HCT116 (cell line): Measurements from ENCODE around the gene NAXE. TPM values are rescaled to one million over a fixed set of nuclear protein-coding genes. Genes with fewer than 3 reads are reported as not detected.

Experiments used
- ATAC-seq: fragments of 200-7000 bp; cut with Tn5 transposase; 2 replicates; pipeline ENCODE4 v1.9.1; 2020; ENCODE audit warnings: mild to moderate bottlenecking, moderate library complexity
- BruUV-seq: library from RNA; stranded (reverse); fragments of 400-500 nt; replicated peaks from 2 replicates; lab custom pipeline; 2021; lab: Mats Ljungman, UMichigan
- CTCF ChIA-PET: fragments of 300-600 bp; sonication (Branson Sonifier 250); formaldehyde crosslinking; loops from one replicate; lab custom pipeline; 2021; ENCODE audit warnings: antibody characterized with exemption; lab: Charles Lee
- POLR2A ChIA-PET: fragments of 300-600, 350-600 bp; sonication (Branson Sonifier 250); formaldehyde crosslinking; loops from one replicate; lab custom pipeline; 2021; ENCODE audit warnings: antibody characterized with exemption; lab: Charles Lee
- RAD21 ChIA-PET, 2 experiments: fragments of 300-600 bp; sonication (Branson Sonifier 250); formaldehyde crosslinking; loops; one replicate each; lab custom pipeline; 2023; ENCODE audit warnings: low total read pairs in 2 of 2; ENCODE audit not compliant: uncharacterized antibody in 2 of 2, unreplicated experiment in 2 of 2, low non-redundant PET in 1 of 2; lab: Charles Lee
- DNase-seq: peaks from one replicate; pipeline ENCODE4 v3.0.0-alpha.2; 2010; ENCODE audit warnings: low read depth, low spot score
- H2AFZ ChIP-seq: fragments of 200-600 bp; shearing (Covaris generic), sonication (generic); 2 replicates; pipeline ENCODE4 v1.6.1; 2017; ENCODE audit warnings: low read depth, mixed run types, mixed read lengths, antibody characterized with exemption, low read length; ENCODE audit not compliant: poor library complexity, severe bottlenecking
- H3K27ac ChIP-seq: 2 replicates; pipeline ENCODE4 v1.5.1; 2012; ENCODE audit warnings: low read depth, low read length
- H3K27me3 ChIP-seq: fragments of 200-600 bp; sonication (generic); 2 replicates; pipeline ENCODE4 v1.6.1; 2016; ENCODE audit warnings: mixed run types, low read length, mixed read lengths; ENCODE audit not compliant: insufficient read depth
- H3K36me3 ChIP-seq, 2 experiments: fragments of 200-500 bp in 1 of 2; fragments of 200-600 bp in 1 of 2; sonication (Bioruptor generic) in 1 of 2; sonication (generic) in 1 of 2; 2 replicates each; pipeline versions ENCODE4 v1.5.1 to v1.6.1; 2014 to 2016; ENCODE audit warnings: low read length in 2 of 2, inconsistent platforms in 1 of 2, mixed read lengths in 1 of 2, mixed run types in 1 of 2; ENCODE audit not compliant: insufficient read depth in 2 of 2, control insufficient read depth in 1 of 2
- H3K4me1 ChIP-seq, 2 experiments: fragments of 200-600 bp in 1 of 2; sonication (generic) in 1 of 2; 2 replicates each; pipeline versions ENCODE4 v1.5.1 to v1.6.1; 2012 to 2017; ENCODE audit warnings: low read length in 2 of 2, inconsistent platforms in 1 of 2, mild to moderate bottlenecking in 1 of 2, mixed read lengths in 1 of 2, mixed run types in 1 of 2, moderate library complexity in 1 of 2; ENCODE audit not compliant: insufficient read depth in 2 of 2, control insufficient read depth in 1 of 2
- H3K4me2 ChIP-seq: fragments of 200-600 bp; sonication (generic); 2 replicates; pipeline ENCODE4 v1.6.1; 2017; ENCODE audit warnings: mixed run types, low read length, mixed read lengths
- H3K4me3 ChIP-seq, 2 experiments: fragments of 200-600 bp in 1 of 2; sonication (generic) in 1 of 2; replicated peaks in 1 of 2; 2 replicates each; pipeline ENCODE4 v1.5.1; 2011 to 2016; ENCODE audit warnings: low read length in 2 of 2, control low read depth in 1 of 2, low read depth in 1 of 2, mild to moderate bottlenecking in 1 of 2, mixed read lengths in 1 of 2, mixed run types in 1 of 2
- H3K79me2 ChIP-seq: fragments of 200-600 bp; sonication (generic); 2 replicates; pipeline ENCODE4 v1.6.1; 2017; ENCODE audit warnings: mild to moderate bottlenecking, mixed run types, low read length, moderate library complexity, mixed read lengths; ENCODE audit not compliant: insufficient read depth
- H3K9ac ChIP-seq: fragments of 200-600 bp; sonication (generic); 2 replicates; pipeline ENCODE4 v1.6.1; 2016; ENCODE audit warnings: low read length, mixed read lengths
- H3K9me2 ChIP-seq: fragments of 200-600 bp; sonication (generic), shearing (Covaris generic); 2 replicates; pipeline ENCODE4 v1.6.1; 2017; ENCODE audit warnings: mixed run types, mild to moderate bottlenecking, moderate library complexity; ENCODE audit not compliant: insufficient read depth
- H3K9me3 ChIP-seq, 2 experiments: fragments of 200-500 bp in 1 of 2; fragments of 200-600 bp in 1 of 2; sonication (Bioruptor generic) in 1 of 2; sonication (generic) in 1 of 2; 2 replicates each; pipeline ENCODE4 v1.6.1; 2014 to 2017; ENCODE audit warnings: low read length in 2 of 2, mixed read lengths in 2 of 2, inconsistent platforms in 1 of 2, low read depth in 1 of 2, mild to moderate bottlenecking in 1 of 2, mixed run types in 1 of 2, moderate library complexity in 1 of 2; ENCODE audit not compliant: control insufficient read depth in 1 of 2, insufficient read depth in 1 of 2
- H4K20me1 ChIP-seq: fragments of 200-600 bp; sonication (generic), shearing (Covaris generic); 2 replicates; pipeline ENCODE4 v1.6.1; 2017; ENCODE audit warnings: mixed run types, mild to moderate bottlenecking, moderate library complexity; ENCODE audit not compliant: insufficient read depth
- CBX3 ChIP-seq: IDR thresholded peaks from 2 replicates; pipeline ENCODE4 v1.6.1; 2012; ENCODE audit warnings: low read depth
- EZH2phosphoT487 ChIP-seq: fragments of 200-600 bp; IDR thresholded peaks from 2 replicates; pipeline ENCODE4 v1.6.1; 2018; ENCODE audit warnings: antibody characterized with exemption, borderline replicate concordance
- POLR2AphosphoS5 ChIP-seq: IDR thresholded peaks from 2 replicates; pipeline ENCODE4 v1.6.1; 2011; ENCODE audit warnings: mild to moderate bottlenecking, low read depth, low read length, moderate library complexity
- RAD21 ChIP-seq: IDR thresholded peaks from 2 replicates; pipeline ENCODE4 v1.6.1; 2012; ENCODE audit warnings: low read depth, mild to moderate bottlenecking
- SP1 ChIP-seq: IDR thresholded peaks from 2 replicates; pipeline ENCODE4 v1.6.1; 2012; ENCODE audit warnings: low read depth
- TCF7L2 ChIP-seq: IDR thresholded peaks from 2 replicates; pipeline ENCODE4 v1.7.0; 2011; ENCODE audit warnings: borderline replicate concordance, inconsistent platforms; ENCODE audit not compliant: insufficient read depth, insufficient read length; ENCODE audit errors: extremely low read depth
- intact Hi-C: fragments of 100-400 bp; cut with micrococcal nuclease; formaldehyde crosslinking; loops from 2 replicates; pipeline ENCODE4 v1.10.0; 2022
- total RNA-seq: library from RNA; stranded (reverse); gene quantifications from one replicate; pipeline ENCODE4 v1.2.1, GENCODE V29; 2021; ENCODE audit not compliant: unreplicated experiment
- TF ChIP-seq, protein P1 (sequence below): IDR thresholded peaks from 2 replicates; pipeline ENCODE4 v1.6.1; 2011; ENCODE audit warnings: mild to moderate bottlenecking, low read length, moderate library complexity; ENCODE audit not compliant: insufficient replicate concordance; ENCODE audit errors: extremely low read depth
- TF ChIP-seq, protein P2 (sequence below): IDR thresholded peaks from 2 replicates; pipeline ENCODE4 v1.6.1; 2012
- TF ChIP-seq, protein P3 (sequence below), 3 experiments: fragments of 200-600 bp in 1 of 3; sonication (generic) in 1 of 3; IDR thresholded peaks in 2 of 3; conservative IDR thresholded peaks in 1 of 3; 2 replicates each; pipeline ENCODE4 v1.5.1; 2012 to 2017; ENCODE audit warnings: low read depth in 2 of 3, low read length in 2 of 3, antibody characterized with exemption in 1 of 3, borderline replicate concordance in 1 of 3, control low read depth in 1 of 3, mild to moderate bottlenecking in 1 of 3, mixed read lengths in 1 of 3, mixed run types in 1 of 3, moderate library complexity in 1 of 3; ENCODE audit not compliant: insufficient read depth in 1 of 3
- TF ChIP-seq, protein P4 (sequence below): IDR thresholded peaks from 2 replicates; pipeline ENCODE4 v1.6.1; 2012

The NAXE gene
- total RNA-seq, 1 experiment from 2014 or later = 139 TPM

DNA sequence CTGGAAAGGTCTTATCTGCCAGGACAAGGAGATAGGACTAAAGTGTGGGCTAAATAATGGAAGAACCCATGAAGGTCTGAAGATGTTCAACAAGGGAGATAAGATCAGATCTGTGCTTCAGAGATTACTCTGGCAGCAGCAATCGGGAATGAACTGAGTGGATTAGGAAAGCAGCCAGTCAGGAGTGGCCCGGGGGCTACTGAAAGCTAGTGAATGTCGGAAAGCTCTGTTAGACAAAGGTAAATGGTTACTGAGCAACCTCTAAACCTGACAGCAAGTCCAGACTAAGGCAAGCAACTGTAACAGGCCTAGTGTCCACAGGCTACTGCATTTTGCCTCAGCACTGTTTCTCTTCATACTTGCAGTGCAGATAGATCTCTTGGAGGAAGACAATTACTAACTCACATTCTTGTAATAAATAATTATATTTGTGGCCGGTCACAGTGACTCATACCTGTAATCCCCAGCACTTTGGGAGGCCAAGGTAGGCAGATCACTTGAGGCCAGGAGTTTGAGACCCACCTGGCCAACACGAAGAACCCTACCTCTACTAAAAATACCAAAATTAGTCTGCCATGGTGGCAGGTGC lies 31.7 kb upstream of the NAXE start:
- ATAC-seq = no peak
- CTCF ChIA-PET = no interaction called here

More for the DNA sequence above, 31.7 kb upstream of the NAXE start:
- Histone ChIP-seq H3K79me2 (no peaks in the 10 kb centered on the region), H3K36me3 (peaks cover 16 to 18% of the 10 kb centered on the region in 2 experiments; a peak in 3 of 4 replicates), H3K27me3 (no peaks in the 10 kb centered on the region), H3K27ac (no peak overlapping the region), H3K4me2 (no peak overlapping the region), H4K20me1 (no peaks in the 10 kb centered on the region), H3K4me3 (no peak overlapping the region), H3K9ac (no peak overlapping the region), H3K9me3 (no peaks in the 10 kb centered on the region), H3K4me1 (no peaks in the 10 kb centered on the region), H2AFZ (no peak overlapping the region), H3K9me2 (no peaks in the 10 kb centered on the region)
- no peak for DNase-seq
- ChIA-PET RAD21 (no interaction called here), POLR2A (no interaction called here)
- no peak for TF ChIP-seq SP1
- TF ChIP-seq, protein P1, sequence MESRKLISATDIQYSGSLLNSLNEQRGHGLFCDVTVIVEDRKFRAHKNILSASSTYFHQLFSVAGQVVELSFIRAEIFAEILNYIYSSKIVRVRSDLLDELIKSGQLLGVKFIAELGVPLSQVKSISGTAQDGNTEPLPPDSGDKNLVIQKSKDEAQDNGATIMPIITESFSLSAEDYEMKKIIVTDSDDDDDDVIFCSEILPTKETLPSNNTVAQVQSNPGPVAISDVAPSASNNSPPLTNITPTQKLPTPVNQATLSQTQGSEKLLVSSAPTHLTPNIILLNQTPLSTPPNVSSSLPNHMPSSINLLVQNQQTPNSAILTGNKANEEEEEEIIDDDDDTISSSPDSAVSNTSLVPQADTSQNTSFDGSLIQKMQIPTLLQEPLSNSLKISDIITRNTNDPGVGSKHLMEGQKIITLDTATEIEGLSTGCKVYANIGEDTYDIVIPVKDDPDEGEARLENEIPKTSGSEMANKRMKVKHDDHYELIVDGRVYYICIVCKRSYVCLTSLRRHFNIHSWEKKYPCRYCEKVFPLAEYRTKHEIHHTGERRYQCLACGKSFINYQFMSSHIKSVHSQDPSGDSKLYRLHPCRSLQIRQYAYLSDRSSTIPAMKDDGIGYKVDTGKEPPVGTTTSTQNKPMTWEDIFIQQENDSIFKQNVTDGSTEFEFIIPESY = no peak
- TF ChIP-seq TCF7L2 = no peak
- no peak for TF ChIP-seq RAD21
- no peak for TF ChIP-seq CBX3
- no peak for TF ChIP-seq EZH2phosphoT487
- TF ChIP-seq, protein P2, sequence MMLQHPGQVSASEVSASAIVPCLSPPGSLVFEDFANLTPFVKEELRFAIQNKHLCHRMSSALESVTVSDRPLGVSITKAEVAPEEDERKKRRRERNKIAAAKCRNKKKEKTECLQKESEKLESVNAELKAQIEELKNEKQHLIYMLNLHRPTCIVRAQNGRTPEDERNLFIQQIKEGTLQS = no peak
- TF ChIP-seq, protein P3, sequence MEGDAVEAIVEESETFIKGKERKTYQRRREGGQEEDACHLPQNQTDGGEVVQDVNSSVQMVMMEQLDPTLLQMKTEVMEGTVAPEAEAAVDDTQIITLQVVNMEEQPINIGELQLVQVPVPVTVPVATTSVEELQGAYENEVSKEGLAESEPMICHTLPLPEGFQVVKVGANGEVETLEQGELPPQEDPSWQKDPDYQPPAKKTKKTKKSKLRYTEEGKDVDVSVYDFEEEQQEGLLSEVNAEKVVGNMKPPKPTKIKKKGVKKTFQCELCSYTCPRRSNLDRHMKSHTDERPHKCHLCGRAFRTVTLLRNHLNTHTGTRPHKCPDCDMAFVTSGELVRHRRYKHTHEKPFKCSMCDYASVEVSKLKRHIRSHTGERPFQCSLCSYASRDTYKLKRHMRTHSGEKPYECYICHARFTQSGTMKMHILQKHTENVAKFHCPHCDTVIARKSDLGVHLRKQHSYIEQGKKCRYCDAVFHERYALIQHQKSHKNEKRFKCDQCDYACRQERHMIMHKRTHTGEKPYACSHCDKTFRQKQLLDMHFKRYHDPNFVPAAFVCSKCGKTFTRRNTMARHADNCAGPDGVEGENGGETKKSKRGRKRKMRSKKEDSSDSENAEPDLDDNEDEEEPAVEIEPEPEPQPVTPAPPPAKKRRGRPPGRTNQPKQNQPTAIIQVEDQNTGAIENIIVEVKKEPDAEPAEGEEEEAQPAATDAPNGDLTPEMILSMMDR (IDR thresholded peaks at IDR 0.05 in 2 of 3, conservative IDR thresholded peaks at IDR 0.05 in 1 of 3; ENCODE audit: borderline replicate concordance in 1 of 3, insufficient read depth in 1 of 3, low read depth in 2 of 3, low read length in 2 of 3) = no peak
- TF ChIP-seq, protein P4, sequence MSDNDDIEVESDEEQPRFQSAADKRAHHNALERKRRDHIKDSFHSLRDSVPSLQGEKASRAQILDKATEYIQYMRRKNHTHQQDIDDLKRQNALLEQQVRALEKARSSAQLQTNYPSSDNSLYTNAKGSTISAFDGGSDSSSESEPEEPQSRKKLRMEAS = no peak
- TF ChIP-seq POLR2AphosphoS5 = no peak
- no TSS peak for BruUV-seq
- intact Hi-C loops = no loop called here
